C4-2B (cell line): Measurements from ENCODE around the gene PCDHGA8.

ENCODE experiments used
- ZFX ChIP-seq: fragments of 450-650 bp; IDR thresholded peaks from 2 replicates; pipeline ENCODE4 v1.6.1; 2017
- TF ChIP-seq, protein P1 (sequence below): fragments of 450-650 bp; conservative IDR thresholded peaks from 2 replicates; pipeline ENCODE4 v1.5.1; 2017; ENCODE audit warnings: mild to moderate bottlenecking

DNA sequence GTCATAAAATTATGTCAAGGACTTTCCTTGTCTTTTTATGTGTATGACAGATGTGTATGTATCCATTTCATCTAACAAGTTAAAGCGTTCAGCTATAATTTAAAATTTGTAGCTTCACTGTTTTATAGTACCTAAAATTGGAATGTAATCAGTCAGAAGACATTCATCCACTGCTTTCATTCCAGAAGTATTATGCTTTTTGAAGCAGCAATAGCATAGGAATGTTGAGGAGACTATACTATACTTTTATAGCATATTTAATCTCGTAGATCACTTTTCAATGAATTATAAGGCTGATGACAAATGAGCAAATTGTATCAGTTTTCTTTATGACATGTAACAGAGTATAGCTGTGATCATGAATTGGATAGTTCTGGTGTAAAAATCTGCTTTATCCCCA, 44.8 kb downstream of the PCDHGA8 start:
- TF ChIP-seq, protein P1, sequence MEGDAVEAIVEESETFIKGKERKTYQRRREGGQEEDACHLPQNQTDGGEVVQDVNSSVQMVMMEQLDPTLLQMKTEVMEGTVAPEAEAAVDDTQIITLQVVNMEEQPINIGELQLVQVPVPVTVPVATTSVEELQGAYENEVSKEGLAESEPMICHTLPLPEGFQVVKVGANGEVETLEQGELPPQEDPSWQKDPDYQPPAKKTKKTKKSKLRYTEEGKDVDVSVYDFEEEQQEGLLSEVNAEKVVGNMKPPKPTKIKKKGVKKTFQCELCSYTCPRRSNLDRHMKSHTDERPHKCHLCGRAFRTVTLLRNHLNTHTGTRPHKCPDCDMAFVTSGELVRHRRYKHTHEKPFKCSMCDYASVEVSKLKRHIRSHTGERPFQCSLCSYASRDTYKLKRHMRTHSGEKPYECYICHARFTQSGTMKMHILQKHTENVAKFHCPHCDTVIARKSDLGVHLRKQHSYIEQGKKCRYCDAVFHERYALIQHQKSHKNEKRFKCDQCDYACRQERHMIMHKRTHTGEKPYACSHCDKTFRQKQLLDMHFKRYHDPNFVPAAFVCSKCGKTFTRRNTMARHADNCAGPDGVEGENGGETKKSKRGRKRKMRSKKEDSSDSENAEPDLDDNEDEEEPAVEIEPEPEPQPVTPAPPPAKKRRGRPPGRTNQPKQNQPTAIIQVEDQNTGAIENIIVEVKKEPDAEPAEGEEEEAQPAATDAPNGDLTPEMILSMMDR = no peak
- TF ChIP-seq ZFX = no peak
